Jurkat, Clone E6-1 (cell line): ENCODE data around the gene DNM2.
A peak's percentile ranks its signal among the peaks of the same experiment; 100 is the strongest.
"Not testable (repeated sequence)": the region's sequence is repeated elsewhere in the genome, so short reads cannot be mapped to it uniquely, and the experiment has no call there.

ENCODE experiments used
- DNase-seq: peaks from one replicate; pipeline ENCODE4 v3.0.0-alpha.2; 2011; ENCODE audit warnings: low read depth, low spot score
- H3K4me3 ChIP-seq: 2 replicates; pipeline ENCODE4 v1.5.1; 2011; ENCODE audit warnings: mild to moderate bottlenecking, low read length, control low read depth, moderate library complexity

Gene DNM2

DNA sequence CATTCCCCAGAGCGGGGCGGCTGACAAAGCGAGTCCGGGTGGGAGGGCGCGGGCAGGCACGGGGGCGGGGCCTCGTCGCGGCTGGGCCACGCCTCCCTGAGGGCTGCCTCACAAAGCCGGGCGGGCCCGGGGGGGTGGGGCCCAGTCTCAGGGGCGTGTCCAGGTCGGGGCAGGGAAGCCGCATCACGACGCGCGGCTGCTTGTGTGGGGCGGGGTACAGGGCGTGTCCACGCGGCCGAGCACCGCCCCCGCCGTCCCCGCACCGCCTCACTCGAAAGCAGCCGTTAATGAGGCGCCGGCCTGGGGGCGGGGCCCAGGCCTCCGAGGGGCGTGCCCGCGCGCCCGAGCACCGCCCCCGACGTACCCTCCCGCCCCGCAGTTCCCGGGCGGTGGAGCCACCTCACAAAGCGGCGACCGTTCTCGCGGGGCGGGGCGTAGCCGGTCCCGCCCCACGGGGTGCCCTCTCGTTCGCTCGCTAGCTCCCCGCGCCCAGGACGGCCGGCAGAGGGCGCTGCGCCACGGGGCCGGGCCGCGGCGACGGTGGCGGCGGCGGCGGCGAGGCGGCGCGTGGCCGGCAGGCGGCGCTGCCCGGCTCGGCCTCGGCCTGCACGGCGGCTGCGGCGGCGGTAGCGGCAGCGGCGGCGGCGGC, 153.2 kb downstream of the DNM2 start, which contains the start of gene CARM1:
Gene CARM1 (plus strand): TSS at position 599 of the 649 bp plus-strand sequence. CDS start 150 bp downstream, outside the sequence.
- peak within 1 kb of the TSS; percentile 85 for H3K4me3 ChIP-seq

DNA sequence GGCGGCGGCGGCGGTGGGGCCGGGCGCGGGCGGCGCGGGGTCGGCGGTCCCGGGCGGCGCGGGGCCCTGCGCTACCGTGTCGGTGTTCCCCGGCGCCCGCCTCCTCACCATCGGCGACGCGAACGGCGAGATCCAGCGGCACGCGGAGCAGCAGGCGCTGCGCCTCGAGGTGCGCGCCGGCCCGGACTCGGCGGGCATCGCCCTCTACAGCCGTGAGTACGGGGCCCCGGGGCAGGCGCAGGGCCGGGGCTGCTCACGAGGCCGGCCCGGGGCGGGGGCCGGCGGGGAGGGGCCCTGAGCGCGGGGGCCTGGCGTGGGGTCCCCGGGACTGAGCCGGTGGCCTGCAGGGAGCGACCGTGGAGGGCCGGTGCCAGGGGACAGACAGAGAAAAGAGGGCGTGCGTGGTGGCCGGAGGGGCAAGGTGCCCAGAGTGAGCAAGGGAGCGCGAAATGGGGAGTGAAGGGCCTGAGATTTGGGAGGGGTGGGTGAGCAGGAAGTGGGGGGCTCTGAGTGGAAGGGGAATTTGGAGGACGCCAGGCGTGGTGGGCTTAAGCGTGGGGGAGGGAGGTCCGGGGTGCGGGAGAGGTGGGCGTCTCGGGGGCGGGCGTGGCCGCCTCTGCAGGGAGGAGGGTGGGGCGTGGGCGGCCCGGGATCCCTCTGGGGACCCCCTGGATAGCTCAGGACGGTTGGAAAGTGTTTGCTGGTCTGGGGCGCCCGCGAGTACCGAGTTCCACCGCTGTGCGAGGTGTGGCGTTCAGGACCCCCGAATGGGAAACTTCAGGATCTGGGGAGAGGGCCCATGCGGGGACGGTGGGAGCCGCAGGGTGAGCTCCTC, 154.0 kb downstream of the DNM2 start:
- H3K4me3 ChIP-seq = peak overlapping the region; percentile 85
- DNase-seq = no peak

More for the DNA sequence above, 153.2 kb downstream of the DNM2 start, which contains the start of gene CARM1:
- peak; percentile 91 for DNase-seq

DNA sequence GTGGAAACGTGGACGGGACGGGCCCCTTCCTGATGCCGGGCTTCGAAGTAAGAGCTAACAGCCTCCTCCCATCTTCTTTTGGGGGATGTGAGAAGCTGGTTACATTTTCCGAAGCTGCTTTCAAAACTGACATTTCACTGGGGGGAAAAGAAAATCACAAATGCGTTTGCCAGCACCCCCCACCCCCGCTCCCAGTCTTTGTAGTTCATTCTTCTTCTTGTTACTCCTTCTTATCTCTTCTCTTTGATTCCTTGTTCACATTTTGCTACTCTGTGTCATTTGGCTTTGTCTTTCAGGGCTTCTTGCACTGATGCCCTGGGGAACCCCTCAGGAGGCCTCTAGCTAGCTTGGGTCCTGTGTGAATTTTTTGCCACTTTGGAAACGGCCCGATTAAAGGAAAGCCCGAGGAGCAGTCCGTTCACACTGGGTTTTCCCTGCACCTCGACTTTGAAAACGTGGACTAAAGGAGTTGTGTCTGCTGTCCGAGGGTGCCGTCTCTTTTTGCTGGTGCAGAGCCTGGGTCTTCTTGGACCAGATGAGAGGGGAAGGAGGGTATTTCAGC, 154.7 kb downstream of the DNM2 start:
- peak overlapping the region; percentile 85 for H3K4me3 ChIP-seq
- no peak for DNase-seq

DNA sequence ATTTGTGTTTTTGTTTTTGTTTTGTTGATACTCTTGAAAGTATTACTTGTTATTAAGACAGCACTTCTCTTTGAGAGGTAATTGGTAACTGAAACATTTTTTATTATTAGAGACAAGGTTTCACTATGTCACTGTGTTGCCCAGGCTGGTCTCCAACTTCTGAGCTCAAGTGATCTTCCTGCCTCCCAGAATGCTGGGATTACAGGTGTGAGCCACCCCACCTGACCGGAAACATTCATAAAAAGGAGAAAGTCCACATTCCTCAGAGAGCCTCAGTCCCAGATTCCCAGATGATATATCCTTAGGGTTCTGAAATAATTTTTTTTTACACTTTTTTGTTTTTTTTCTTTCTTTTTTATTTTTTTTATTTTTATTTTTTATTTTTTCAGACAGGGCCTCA, 156.1 kb downstream of the DNM2 start:
- no peak overlapping the region for H3K4me3 ChIP-seq
- no peak for DNase-seq

DNA sequence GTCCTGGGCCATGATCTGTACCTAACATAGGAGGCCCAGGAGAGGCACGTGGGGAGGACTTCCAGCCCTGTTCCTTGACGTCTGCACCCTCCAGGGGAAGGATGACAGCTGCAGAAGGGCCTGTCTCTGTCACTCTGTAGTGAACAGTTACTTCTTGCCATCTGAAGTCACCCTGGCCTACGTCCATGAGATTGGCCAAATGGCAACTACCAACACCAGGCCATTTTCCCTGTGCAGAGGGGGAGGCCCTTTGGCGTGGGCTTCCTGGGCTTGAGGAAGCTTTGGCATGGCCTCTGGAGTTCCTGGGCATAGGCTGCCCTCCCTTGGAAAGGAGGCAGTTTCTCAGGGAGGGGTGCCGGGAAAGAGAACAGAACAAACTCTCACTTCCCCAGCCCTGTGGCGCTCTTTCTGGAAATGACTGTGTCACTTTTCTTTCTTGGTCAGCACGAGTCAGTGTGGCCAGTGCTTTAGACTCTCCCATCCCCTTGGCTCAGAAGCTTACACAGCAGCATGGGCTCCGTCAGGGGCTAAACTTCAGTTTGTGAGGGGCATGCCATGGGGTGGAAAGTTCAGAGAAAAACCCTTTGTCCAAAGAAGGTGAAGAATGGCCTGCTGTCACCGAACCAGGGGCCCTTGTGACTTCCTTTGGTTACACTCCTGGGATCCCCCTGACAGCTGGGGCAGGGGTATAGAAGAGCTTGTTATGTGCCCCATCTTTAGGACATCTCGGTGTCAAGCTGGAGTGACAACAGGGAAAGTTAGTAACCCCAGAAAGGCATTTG, 158.8 kb downstream of the DNM2 start:
- no peak for DNase-seq
- H3K4me3 ChIP-seq = no peak overlapping the region

DNA sequence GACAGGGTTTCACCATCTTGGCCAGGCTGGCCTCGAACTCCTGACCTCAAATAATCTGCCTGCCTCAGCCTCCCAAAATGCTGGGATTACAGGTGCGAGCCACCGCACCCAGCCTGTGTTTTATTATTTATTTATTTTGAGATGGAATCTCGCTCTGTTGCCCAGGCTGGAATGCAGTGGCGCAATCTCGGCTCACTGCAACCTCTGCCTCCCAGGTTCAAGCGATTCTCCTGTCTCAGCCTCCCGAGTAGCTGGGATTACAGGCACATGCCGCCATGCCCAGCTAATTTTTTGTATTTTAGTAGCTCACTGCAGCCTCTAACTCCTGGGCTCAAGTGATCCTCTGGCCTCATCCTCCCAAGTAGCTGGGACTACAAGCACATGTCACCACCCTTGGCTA, 159.7 kb downstream of the DNM2 start:
- not testable (repeated sequence) for H3K4me3 ChIP-seq, DNase-seq

DNA sequence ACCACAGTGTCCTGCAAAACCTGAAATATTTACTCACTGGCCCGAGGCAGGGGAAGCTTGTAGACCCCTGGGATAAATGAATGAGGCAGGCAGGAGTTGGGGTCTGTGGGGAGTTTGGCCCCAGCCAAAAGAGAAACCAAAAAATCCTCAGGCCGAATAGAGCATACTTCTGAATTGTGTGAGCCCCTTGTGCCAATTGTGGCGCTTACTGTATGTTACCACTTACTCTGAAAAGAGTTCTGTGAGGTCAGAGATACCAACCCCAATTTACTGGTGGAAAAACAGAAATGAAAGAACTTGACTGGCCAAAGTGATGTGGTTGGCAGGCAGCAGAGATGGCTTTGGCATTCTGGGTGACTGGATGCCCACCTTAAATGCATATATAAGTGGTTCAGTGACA, 160.4 kb downstream of the DNM2 start:
- no peak overlapping the region for H3K4me3 ChIP-seq
- DNase-seq = no peak
